NCI-H69 (cell line): Measurements from ENCODE around the gene GMCL2.

Experiments
- DNase-seq: peaks from one replicate; lab custom pipeline; 2025; lab: John Stamatoyannopoulos, UW

GMCL2 gene

GRCh38 chr5:178221853-178222252, 34.7 kb upstream of the GMCL2 start:
- DNase-seq: no peak

DNA sequence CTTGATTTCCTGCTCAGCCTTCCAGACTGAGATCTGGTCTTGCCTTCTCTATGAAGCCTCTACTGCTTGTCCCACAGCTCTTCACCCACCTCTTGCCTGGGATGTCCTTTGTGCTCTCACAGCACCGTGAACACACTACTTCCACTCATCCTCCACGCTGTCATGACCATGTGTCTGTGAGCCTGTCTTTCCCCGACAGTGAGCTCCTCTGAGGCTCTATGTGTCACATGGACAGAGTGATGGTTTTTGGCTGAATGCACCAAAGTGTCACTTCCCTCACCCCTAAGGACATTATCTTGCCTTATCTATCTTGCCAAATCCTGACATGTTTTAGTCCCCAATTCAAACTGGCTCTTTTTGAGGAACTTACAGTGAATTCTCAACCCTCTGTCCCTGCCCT, 34.1 kb upstream of the GMCL2 start:
- DNase-seq: no peak

GRCh38 chr5:178218827-178219226, 31.7 kb upstream of the GMCL2 start:
- DNase-seq: no peak

DNA sequence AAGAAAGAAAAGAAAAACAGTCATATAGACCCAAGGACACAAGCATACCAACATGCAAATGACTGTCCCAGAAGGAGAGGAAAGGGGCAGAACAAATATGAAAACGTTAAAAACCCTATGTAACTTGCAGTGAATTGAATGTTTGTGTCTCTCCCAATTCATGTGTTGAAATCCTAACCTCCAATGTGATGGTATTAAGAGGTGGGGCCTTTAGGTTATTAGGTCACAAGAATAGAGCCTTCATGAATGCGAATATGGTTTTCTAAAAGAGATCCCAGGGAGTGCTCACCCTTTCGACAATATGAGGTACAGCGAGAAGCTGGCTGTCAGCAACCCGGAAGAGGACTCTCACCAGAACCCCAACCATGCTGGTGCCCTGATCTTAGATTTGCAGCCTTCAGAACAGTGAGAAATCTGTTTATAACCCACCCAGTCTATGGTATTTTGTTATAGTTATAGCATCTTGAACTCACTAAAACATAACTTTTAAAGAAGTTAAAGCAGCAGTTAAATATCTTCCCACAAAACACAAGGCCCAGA, 31.1 kb upstream of the GMCL2 start:
- DNase-seq: no peak

GRCh38 chr5:178216779-178217178, 29.6 kb upstream of the GMCL2 start:
- DNase-seq: no peak

GRCh38 chr5:178216088-178216534, 28.9 kb upstream of the GMCL2 start:
- no peak for DNase-seq

DNA sequence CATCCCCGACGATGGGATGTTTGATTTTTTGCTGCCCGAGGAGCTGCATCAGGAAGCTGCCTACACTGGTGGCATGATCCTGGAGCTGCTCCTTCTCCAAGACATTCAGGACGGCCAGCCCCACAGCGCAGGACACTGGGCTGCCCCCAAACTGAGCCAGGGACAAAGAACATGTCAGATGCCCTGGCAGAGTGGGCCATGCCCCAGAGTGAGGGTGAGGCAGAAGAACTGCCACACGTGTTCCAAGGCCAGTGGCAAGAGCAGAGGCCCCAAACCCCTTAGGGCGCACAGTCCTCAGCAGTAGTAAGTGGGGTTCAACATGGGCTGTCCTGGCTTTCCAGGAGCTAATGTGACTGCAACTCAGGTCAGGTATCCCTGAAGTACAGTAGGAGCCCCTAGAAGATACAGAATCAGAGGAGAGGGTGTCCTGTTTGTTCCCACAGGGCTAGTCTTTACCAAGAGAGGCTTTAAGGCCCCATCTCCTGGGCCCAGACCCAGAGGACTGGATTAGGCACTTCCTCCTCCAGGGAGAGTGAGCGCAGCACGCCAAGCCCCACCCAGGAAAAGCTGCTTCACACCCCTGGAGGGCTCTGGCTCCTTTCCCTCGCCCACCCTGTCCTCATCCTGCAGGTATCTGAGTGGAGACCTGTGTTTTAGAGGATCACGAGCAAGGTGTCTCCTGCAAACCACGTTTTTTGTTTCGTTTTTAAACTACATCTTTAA, 28.3 kb upstream of the GMCL2 start:
- no peak for DNase-seq

- no peak for DNase-seq
Observed at GRCh38 chr5:178214160-178214803, 27.1 kb upstream of the GMCL2 start.

DNA sequence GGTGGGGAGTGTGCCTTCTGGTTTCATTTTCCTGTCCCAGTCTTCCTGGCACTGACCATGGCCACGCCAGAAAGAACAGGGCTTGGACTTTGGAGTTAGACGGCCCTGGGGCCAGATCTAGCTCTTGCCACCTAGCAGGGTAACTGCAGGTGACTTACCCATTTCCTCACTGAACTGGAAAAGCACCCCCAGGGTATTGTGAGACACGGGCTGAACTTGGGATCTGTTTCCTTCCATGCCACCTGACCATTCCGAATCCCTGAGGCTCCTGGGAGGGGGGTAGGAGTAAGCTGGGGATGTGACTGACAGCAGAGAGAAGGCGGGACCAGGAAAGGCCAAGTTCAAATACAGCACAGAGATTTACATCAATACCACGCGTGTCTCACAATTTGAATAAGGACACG, 26.6 kb upstream of the GMCL2 start:
- peak; percentile 26 for DNase-seq

DNA sequence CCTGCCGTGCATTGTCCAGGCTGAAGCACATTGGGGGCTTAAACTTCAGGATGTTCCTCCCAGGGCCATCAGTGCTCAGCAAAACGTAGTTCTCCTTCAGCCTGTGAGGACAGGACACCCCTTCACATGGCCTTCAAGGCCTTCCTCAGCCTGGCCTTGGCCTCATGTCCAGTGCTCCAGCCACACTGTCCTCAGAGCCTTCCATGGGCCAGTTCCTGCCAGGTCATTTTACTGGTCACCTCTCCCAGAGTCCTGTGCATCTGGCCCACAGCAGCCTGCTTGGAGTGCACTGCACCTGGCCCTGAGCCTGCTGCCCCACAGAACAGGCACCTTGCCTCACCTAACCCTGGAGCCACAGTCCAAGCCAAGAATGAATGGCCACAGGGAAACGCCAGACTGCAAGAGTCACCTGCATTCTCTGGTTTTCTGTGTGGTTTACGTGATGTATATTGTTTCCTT, 25.9 kb upstream of the GMCL2 start:
- no peak for DNase-seq

GRCh38 chr5:178212241-178213002, 25.3 kb upstream of the GMCL2 start:
- DNase-seq: no peak

DNA sequence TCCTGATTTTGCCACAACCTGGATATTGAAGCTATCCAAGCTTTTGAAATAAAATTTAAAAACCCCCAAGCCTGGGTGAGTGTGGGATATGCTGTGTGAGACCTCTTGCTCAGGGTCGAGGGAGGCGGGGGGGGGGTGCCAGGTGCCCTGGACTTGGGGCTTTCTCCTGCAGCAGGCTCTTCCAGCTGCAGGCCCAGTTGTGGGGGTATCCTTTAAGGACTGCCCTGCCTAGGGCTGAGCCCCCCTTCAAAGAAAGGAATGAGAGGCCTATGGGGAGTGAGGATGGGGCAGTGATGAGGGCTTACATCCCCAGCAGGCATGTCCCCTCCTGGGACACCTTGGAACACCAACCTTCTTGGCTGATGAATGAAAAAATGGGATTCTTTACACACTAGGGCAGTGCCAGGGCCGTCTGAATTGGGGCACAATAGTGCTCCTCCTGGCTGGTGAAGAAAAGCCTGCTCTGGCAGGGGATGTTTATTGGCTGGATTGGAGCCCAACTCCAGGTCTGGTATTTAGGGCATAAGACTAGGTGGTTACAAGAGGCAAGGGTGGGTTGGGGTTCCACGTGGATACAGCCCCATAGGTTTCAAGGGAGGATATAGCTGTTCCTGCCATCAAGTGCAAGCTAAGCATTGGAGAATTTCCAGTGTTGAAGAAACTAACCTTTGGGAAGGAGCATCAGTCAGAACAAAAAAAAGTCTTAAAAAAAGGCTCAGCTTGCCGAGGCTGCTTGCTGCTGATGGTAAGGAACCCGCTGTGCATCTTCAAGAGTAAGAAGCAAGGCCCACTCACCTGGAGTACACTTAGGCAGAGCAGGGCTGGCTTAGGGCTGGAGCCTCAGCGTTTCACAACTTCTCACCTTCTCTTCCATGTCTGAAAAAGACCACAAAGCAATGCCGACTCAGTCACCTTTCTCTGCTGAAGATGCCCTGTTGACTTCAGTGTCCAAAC, 24.2 kb upstream of the GMCL2 start:
- DNase-seq: no peak

DNA sequence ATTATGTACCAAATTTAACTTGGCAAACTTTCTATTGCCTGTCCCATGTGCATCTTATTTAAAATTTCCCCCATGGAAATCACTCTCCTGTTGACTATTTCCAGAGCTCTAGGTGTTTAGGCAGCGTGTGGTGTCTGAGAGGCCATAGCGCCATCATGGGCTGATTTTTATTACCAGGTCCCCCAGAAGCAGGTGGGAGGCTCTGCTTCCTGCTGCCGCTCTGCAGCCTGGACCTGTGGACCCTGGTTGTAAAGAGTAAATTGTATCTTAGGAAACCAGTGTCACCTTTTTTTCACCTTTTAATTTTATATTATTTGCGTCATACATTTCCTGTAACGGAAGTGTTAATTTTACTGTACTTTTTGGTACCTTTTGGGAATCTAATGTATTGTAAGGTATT, 23.5 kb upstream of the GMCL2 start:
- no peak for DNase-seq

GRCh38 chr5:178210073-178210535, 22.9 kb upstream of the GMCL2 start:
- no peak for DNase-seq

DNA sequence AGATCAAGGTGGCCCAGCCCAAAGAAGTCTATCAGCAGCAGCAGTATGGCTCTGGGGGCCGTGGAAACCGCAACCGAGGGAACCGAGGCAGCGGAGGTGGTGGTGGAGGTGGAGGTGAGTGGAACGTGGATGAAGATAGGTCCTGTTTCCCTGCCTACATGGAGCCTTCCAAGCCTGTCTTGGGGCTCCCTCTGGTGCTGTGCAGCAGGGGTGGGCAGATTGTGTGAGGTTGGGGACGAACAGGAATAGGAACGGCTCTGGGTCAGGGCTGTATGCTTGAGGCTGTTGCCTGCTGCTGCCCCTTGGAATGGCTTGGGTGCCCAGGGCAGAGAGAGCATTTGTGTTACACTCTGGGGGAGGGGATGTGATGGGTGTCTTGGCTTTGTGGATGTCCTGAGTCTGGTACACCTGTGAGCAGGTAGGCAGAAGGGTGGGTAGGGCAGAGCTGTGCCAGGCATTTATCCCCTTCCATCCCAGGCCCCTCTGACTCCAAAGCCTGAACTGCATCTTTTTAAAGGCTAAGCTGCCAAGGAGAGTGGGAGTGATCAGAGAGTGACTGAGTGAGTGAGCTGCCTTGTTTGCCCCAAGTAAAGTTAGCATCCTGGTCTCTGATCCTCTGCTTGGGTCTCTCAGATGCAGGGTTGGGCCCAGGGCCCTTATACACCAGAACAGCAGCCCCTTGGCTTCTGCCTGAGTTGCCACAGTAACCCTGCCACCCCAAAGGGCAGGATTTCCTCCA, 22.3 kb upstream of the GMCL2 start:
- no peak for DNase-seq

GRCh38 chr5:178208540-178209227, 21.5 kb upstream of the GMCL2 start:
- DNase-seq: no peak

DNA sequence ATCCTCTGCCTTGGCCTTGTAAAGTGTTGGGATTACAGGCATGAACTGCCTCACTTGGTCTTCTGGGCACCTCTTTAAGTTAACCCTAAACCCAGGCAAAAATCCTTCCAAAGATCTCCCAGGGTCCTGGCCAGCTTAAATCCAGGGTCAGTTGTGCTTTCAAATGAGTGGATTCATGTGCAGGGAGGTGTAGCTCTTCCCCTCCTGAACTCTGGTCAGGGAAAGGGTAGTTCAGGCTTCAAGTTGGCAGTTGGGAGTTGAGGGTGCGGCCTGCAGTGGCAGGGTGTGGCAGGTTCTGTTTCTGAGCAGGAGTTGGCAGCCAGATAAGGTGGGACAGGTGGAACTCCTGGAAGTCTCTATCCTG, 20.7 kb upstream of the GMCL2 start:
- no peak for DNase-seq

- peak; percentile 36 for DNase-seq
Observed at GRCh38 chr5:178207183-178207916, 20.2 kb upstream of the GMCL2 start.
